KOPT-K1 (cell line): ENCODE data around the gene MED15.
"Not testable (repeated sequence)": the region's sequence is repeated elsewhere in the genome, so short reads cannot be mapped to it uniquely, and the experiment has no call there.

Source experiments
- H3K27ac ChIP-seq: fragments of 200-600 bp; sonication (generic); 2 replicates; pipeline ENCODE4 v1.5.1; 2016; ENCODE audit warnings: antibody characterized with exemption, mild to moderate bottlenecking, low read depth, low read length; ENCODE audit not compliant: poor library complexity, severe bottlenecking
- H3K36me3 ChIP-seq: fragments of 200-600 bp; sonication (generic); 2 replicates; pipeline ENCODE4 v1.5.1; 2017; ENCODE audit warnings: antibody characterized with exemption, mild to moderate bottlenecking, low read length, moderate library complexity; ENCODE audit not compliant: insufficient read depth
- H3K9me3 ChIP-seq: fragments of 200-600 bp; sonication (generic); 2 replicates; pipeline ENCODE4 v1.5.1; 2017; ENCODE audit warnings: antibody characterized with exemption, low read length, mild to moderate bottlenecking; ENCODE audit not compliant: insufficient read depth, poor library complexity, severe bottlenecking

The MED15 gene, protein sequence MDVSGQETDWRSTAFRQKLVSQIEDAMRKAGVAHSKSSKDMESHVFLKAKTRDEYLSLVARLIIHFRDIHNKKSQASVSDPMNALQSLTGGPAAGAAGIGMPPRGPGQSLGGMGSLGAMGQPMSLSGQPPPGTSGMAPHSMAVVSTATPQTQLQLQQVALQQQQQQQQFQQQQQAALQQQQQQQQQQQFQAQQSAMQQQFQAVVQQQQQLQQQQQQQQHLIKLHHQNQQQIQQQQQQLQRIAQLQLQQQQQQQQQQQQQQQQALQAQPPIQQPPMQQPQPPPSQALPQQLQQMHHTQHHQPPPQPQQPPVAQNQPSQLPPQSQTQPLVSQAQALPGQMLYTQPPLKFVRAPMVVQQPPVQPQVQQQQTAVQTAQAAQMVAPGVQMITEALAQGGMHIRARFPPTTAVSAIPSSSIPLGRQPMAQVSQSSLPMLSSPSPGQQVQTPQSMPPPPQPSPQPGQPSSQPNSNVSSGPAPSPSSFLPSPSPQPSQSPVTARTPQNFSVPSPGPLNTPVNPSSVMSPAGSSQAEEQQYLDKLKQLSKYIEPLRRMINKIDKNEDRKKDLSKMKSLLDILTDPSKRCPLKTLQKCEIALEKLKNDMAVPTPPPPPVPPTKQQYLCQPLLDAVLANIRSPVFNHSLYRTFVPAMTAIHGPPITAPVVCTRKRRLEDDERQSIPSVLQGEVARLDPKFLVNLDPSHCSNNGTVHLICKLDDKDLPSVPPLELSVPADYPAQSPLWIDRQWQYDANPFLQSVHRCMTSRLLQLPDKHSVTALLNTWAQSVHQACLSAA

DNA sequence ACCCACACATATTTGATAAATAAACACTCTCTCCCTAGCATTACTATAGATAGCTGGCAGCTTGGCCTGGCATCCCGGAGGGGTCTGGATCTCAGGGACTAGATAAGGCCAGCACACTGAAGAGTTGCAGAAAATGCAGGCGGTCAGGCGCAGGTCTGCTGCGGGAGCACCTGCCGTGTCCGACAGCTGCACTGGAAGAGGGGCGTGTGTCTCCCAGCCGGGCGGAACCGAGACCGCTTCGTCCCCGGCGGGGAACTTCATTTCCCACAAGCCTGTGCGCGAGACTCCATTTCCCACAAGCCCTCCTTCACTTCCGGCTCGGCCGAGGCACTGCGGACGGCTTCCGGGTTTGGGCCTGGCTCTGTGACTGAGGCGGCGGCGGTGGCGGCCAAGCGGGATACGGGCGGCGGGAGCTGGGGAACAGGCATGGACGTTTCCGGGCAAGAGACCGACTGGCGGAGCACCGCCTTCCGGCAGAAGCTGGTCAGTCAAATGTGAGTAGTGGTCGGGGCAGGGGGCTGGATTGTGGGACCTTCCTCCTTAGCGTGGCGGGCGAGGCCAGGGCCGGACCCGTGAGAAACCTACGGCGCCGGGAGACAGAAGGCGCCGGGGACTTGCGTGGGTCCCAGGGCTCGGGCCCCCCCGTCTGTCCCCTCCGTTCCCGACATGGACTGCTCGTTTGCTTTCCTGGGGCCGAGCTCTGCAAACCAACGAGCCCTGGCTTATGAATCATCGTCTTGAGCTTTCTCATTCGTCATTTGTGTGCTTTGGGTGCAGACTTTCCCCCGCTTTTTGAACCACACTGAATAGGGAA lies at the start of gene MED15:
Gene MED15, plus strand, starts transcription at position 358 of the 814 bp plus-strand sequence. Its CDS starts 69 bp downstream, at position 427.
- Histone ChIP-seq H3K27ac (peak within 1 kb of the TSS; percentile 80), H3K36me3 (peaks cover 25% of the 10 kb centered on the region; the same call in 1 of the 2 replicates), H3K9me3 (no peaks in the 10 kb centered on the region)

DNA sequence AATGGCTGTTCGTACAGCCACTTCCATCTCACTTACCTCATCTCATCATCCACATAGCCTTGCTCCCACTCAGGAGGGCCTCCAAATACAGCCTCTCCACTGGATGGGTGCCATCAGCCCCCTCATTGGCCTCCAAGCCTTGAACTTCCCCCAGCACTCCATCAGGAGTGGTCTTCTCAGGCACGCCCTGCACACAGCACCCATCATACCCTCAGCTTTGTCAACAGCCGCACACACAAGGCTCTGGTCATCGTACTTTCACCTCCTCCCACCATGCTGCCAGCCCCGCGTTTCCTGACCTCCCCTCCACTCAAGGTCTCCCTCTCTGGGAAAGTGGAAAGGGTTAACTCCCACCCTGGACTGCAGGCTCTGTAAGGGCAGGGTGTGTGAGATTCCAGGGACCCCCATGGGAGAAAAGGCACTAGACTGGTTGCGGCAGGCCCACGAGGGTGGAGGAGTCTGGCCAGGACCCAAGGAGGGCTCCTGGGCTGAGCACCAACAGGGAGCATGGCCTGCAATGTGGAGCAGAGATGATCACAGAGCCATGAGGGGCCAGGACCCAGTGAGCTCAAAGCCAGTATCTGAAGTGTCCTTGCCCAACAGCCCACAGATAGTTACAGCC lies 48.8 kb upstream of the MED15 start:
- Histone ChIP-seq H3K36me3 (peaks cover 27% of the 10 kb centered on the region), H3K27ac (no peak overlapping the region), H3K9me3 (no peaks in the 10 kb centered on the region)

DNA sequence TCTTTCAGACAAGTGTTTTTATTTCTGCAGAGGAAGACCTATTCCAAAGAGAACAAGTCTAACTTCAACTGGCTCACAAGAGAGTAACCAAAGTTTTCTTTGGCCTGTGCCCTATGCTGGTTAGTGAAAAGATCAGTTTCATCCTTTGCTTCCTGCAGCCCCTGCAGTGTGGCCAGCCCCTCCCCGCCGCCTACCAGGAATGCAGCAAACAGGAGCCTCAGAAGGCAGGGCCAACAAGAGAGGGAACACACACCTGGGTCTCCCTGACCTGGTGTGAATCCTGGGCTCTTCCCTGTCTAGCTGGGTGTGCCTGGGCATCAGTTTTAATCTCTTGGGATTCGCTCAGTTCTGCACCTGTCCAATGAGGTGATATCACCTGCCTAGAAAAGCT lies 48.3 kb upstream of the MED15 start:
- H3K36me3 ChIP-seq = peaks cover 27% of the 10 kb centered on the region
- no peaks in the 10 kb centered on the region for H3K9me3 ChIP-seq

DNA sequence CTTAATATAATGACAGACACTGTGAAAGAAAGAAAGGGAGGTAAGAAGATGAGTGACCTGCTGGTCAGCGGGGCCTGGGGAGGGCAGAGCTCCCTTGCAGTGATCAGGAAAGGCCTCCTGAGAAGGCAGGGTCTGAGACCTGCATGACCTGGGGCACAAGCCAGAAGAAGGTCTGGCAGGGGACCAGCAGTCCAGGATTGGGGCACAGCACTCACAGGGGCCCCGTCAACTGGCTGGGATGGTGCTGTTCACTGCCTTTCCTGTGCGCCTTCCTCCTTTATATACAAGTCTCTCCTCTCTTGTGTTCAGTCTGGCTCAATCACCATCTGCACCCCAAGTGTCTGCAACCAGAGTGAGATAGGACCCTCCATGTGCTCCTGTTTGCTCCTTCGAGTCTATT lies 47.5 kb upstream of the MED15 start:
- H3K36me3 ChIP-seq = peaks cover 32% of the 10 kb centered on the region
- H3K9me3 ChIP-seq = no peaks in the 10 kb centered on the region
- no peak overlapping the region for H3K27ac ChIP-seq

More for the DNA sequence above, 48.3 kb upstream of the MED15 start:
- H3K27ac ChIP-seq = no peak overlapping the region

DNA sequence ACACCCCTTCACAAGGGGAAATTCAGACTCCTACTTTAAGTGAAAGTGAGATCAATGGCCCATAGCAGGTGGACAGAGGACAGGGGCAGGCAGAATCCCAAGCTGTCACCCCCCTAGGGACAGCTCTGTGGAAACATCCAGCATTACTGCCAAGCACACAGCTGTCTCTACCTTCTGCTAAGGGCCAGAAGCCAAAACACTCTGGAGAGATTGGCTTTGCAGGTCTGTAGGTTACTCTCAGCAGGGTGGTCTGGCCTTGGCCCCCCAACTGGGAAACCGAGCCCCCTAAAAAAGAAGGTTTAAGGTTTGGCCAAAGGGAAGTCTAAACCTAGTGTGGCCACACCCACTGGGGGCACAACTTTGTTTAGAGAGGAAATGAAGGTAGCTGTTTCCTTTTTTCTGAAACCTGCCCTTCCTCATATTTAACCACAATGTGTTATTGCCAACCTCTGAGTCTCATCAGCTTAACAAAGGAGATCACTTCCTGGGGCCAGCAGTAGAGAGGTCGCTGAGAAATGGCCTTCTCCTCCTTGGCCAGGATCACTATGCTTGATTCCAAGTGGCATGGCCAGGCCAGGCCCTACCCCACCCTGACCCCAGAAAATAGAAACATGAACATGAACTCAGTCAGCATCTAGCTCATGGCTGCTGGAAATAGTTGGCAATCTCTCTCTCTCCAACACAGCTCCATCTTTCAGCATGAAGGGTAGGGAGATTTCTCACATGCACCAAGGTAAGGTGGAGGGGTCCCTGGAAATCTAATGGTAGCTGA lies 43.9 kb upstream of the MED15 start:
- peak overlapping the region; percentile 71 for H3K27ac ChIP-seq
- H3K36me3 ChIP-seq = peaks cover 14% of the 10 kb centered on the region
- no peaks in the 10 kb centered on the region for H3K9me3 ChIP-seq

DNA sequence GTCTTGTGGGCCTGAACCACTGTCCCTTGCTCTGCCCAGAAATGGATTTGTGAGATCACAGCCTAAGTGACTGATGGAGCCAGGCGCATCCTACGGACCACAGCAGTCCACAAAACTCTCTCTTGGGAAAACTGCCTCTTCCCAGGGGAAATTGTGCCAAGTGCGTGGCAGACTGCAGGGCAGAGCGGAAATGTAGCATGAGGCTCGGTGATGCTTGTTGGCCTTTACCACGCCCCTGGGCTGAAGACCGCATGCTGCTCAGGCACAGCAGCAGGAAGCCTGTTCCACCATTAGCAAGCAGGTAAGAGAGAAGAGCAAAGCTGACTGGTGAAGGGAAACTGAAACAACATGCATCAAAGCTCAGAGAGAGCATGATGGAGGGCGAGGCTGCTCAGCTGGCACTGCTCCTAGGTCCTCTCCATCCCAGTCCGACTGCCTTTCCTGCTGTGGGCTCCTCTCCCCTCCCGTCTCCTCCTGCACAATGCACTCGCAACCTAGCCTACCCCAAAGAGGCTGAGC lies 43.3 kb upstream of the MED15 start:
- Histone ChIP-seq H3K9me3 (no peaks in the 10 kb centered on the region), H3K36me3 (peaks cover 18% of the 10 kb centered on the region), H3K27ac (peak overlapping the region; percentile 71)

DNA sequence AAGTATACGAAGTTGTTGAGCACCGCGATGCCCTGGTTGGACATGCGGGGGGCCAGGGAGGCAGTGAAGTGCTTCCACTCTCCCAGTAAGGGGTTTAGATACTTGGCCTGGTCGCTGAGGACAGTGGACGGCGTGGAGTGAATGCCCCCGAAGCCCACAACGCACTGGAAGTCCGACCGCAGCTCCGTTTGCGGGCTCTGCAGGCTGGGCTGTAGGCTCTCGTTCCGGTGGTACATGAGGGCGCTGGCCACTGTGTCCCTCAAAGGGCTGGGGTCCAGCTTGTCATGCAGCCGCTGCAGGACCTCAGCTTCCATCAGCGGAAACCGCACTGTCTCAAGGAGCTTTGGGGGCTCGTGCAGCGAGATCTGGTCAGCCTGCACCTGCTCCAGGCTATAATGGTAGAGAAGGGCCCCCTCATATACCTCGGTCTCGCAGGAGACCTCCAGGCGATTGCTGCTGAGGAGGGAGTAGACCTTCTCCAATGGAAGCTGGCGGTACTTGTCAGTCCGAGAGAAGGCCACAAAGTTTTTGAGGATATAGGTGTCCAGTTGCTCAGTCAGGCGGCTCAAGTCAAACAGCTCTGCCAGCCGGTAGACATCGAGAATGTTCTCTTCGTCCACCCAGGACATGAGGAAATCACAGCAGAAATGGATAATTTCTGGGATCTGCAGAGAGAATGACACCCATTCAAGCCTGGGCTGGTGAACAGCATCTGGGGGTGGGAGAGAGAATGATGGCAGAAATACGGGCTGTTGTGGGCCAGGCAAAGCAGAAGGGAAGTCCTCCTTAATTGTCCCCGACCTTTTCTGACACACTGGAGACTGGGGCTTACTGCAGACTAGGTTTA lies 42.3 kb upstream of the MED15 start:
- Histone ChIP-seq H3K36me3 (peaks cover 22% of the 10 kb centered on the region), H3K27ac (no peak overlapping the region), H3K9me3 (no peaks in the 10 kb centered on the region)

DNA sequence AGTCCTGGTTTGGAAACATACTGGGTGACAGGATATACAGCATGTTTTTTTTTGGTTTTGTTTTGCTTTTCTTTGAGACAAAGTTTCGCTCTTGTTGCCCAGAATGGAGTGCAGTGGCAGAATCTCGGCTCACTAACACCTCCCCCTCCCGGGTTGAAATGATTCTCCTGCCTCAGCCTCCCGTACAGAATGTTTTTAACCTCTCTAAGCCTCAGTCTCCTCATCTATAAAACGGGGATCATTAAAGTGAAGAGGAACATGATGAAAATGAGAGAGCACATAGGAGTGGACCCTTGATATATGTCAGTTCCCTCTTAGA lies 41.7 kb upstream of the MED15 start:
- Histone ChIP-seq H3K9me3 (no peaks in the 10 kb centered on the region), H3K36me3 (peaks cover 22% of the 10 kb centered on the region), H3K27ac (no peak overlapping the region)

DNA sequence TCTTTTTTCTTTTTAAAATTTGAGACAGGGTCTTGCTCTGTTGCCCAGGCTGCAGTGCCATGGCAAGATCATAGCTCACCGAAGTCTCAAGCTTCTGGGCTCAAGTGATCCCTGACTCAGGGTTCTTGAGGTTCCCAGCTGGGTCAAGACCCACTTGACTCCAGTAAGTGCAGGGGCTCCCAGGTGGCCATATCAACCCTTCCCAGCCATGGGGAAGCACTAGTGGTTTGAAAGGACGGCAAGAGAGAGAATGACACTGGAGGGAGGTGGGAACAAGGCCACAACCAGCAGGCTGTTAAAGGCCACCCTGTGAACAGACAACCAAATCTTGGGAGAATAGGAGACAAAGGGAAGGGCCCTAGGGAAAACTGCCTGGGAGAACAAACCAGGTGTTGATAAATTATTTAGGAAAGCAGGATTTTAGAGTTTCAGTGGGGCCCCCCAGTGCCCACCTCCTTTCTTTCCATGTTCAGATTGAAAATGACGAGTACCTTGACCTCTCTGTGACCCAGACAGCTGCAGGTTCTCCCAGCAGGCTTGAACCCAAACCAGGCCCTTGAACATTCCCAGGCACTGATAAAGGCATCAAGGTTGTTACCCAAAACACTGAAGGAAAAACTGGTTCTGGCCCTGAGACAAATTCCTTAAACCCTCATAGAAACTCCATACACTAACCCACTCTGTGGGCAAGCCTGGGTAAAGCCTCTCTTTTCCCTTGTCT lies 40.6 kb upstream of the MED15 start:
- H3K36me3 ChIP-seq = peaks cover 17% of the 10 kb centered on the region; the same call in 1 of the 2 replicates
- H3K27ac ChIP-seq = no peak overlapping the region
- H3K9me3 ChIP-seq = no peaks in the 10 kb centered on the region

DNA sequence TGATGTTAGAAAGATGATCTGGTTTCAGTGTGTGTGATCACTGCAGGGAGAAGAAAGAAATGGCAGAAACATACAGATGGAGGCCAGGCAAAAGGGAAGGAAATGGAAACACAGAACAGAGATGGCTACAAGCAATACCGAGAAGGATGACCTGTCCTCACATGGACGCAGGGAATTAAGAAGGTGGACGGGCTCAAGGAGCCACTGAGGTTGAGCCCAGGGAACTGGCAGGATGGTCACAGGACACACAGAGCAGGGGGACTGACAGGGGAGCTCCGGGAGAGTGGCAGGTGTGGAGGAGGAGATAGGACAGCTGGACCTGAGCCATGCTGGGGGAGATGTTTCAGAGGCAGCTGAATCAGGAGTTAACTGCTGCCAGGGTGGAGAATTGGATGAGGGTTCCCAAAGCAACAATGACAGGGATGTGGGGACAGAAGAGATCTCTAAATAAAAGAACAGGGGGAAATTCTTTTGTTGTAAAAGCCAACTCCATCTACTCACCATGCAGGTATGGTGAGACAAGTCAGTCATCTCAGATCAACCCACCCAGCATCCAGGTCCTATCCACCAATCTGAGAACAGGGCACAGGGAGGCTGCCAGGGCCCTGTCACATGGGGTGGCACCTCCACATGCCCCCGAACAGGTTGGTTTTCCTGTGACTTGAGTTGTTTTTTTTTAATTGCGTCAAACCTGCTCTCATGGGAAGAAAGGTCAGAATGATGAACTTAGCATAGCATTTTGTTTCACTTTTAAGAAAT lies 38.1 kb upstream of the MED15 start:
- Histone ChIP-seq H3K27ac (no peak overlapping the region), H3K9me3 (no peaks in the 10 kb centered on the region), H3K36me3 (peaks cover 17% of the 10 kb centered on the region; the same call in 1 of the 2 replicates)

DNA sequence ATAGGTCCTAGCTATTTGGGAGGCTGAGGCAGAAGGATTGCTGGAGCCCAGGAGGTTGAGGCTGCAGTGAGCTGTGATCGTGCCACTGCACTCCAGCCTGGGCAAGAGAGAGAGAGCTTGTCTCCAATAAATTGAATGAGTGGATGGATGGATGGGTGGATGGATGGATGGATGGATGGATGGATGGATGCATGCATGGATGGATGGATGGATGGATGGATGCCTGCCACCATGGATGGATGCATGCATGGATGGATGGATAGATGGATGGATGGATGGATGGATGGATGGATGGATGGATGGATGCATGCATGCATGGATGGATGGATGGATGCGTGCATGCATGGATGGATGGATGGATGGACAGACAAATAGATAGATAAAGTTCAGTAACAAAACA lies 36.9 kb upstream of the MED15 start:
- not testable (repeated sequence) for H3K27ac ChIP-seq, H3K9me3 ChIP-seq

DNA sequence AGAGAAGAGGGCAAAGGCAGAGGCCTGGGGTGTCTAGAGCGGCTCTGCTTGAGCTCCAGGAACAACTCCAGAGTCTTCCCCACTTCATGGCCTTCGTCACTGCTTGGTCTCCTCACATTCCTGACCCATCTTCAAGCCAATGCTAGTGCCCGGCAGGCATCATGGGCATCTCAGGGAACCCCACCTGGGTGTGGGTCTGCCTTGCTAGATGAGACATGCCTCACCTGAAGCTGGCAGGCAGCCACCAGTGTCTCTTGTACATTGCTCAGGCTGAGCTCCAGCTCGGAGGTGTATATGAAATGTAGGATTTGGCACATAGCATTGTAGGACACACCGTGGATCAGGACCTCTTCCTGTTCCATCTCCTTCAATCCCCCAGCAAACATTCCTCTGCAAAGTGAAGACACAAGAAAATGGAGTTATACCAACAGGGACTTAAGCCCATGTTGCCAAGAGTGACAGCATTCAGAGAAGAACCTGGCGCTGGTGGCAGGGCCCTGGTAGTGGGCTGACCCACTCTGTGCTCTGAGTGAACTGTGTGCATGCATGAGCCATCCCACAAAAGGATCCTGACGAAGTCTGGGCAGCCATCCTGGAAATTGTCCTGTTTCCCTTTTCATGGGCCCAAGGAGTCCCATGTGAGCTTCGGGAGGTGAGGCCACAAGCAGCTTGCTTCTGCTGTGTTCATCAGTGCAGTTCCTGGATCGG lies 36.1 kb upstream of the MED15 start:
- Histone ChIP-seq H3K27ac (no peak overlapping the region), H3K36me3 (peaks cover 13% of the 10 kb centered on the region; the same call in 1 of the 2 replicates), H3K9me3 (no peaks in the 10 kb centered on the region)

More for the DNA sequence above, 36.9 kb upstream of the MED15 start:
- H3K36me3 ChIP-seq = peaks cover 13% of the 10 kb centered on the region; the same call in 1 of the 2 replicates
